Ovary (tissue), 9 donors: ENCODE data around the gene CYGB. TPM values are rescaled to one million over a fixed set of nuclear protein-coding genes. Genes with fewer than 3 reads are reported as not detected.
A peak's percentile ranks its signal among the peaks of the same experiment; 100 is the strongest.
"Not testable (repeated sequence)": the region's sequence is repeated elsewhere in the genome, so short reads cannot be mapped to it uniquely, and the experiment has no call there.

Experiments
- DNase-seq, 5 donors: peaks; one replicate each; pipeline ENCODE4 v3.0.0-alpha.2; 2019 to 2020
- H3K27ac ChIP-seq, 2 donors: fragments of 200-600 bp; one replicate each; pipeline versions ENCODE4 v1.5.1 to v1.8.0; 2019 to 2022
- H3K27me3 ChIP-seq: fragments of 200-600 bp; one replicate; pipeline ENCODE4 v1.8.0; 2022
- H3K36me3 ChIP-seq: fragments of 200-600 bp; sonication (generic); one replicate; pipeline ENCODE4 v1.5.1; 2019
- H3K4me1 ChIP-seq: one replicate; pipeline ENCODE4 v1.8.1; 2013; ENCODE audit warnings: mild to moderate bottlenecking, moderate library complexity; ENCODE audit not compliant: insufficient read depth
- H3K4me3 ChIP-seq: fragments of 200-600 bp; sonication (generic); one replicate; pipeline ENCODE4 v1.5.1; 2017
- H3K9me3 ChIP-seq, 2 donors: fragments of 200-600 bp in 1 of 2; sonication (generic) in 1 of 2; one replicate each; pipeline versions ENCODE4 v1.5.1 to v1.8.1; 2013 to 2019; ENCODE audit warnings: mild to moderate bottlenecking in 1 of 2, moderate library complexity in 1 of 2
- EP300 ChIP-seq: sonication (generic); formaldehyde crosslinking; IDR thresholded peaks from one replicate; pipeline ENCODE4 v1.6.1; 2017; ENCODE audit warnings: antibody characterized with exemption
- POLR2A ChIP-seq: fragments of 450-650 bp; IDR thresholded peaks from one replicate; pipeline ENCODE4 v1.6.1; 2017; ENCODE audit warnings: antibody characterized with exemption, mild to moderate bottlenecking, moderate library complexity
- WGBS, 3 donors: extraction: QIAGEN DNeasy Blood & Tissue Kit in 1 of 3; methylation state at CpG; one replicate each; pipeline versions ENCODE4 v1.1.5 to v1.1.7; 2013 to 2017; 5-methylcytosine and 5-hydroxymethylcytosine counted together
- intact Hi-C, 4 donors: fragments of 100-400 bp; cut with DNase I; formaldehyde crosslinking; loops; one replicate each; pipeline versions ENCODE4 v1.11.0 to v1.15.1; 2022 to 2023
- polyA plus RNA-seq, 2 donors: library from polyadenylated mRNA; stranded (reverse); fragments of 200-250 nt in 1 of 2; fragments of 350-450 nt in 1 of 2; fragmentation: Illumina TruSeq in 1 of 2; extraction: RNeasy Lipid Tissue Mini Kit (QIAGEN cat#74804) in 1 of 2; gene quantifications; one replicate each; pipeline ENCODE4 v1.2.3, GENCODE V29; 2013 to 2014
- total RNA-seq, 7 donors: library from RNA; depleted of rRNA in 2 of 7; stranded (reverse); fragments of >200 nt in 2 of 7; fragmentation: NEBNext Ultra II Directional in 3 of 7; extraction: Animal tissue kit (Norgen Biotek cat#: 25700) in 3 of 7; gene quantifications; one replicate each; pipeline versions ENCODE4 v1.1.0 to v1.2.4, GENCODE V29; 2016 to 2023
- TF ChIP-seq, protein P1 (sequence below), 3 donors: fragments of 450-650 bp in 2 of 3; fragments of 200-600 bp in 1 of 3; IDR thresholded peaks; one replicate each; pipeline versions ENCODE4 v1.5.1 to v1.8.0; 2016 to 2022; ENCODE audit warnings: antibody characterized with exemption in 3 of 3, mild to moderate bottlenecking in 1 of 3
- donor health status: DM: no; HTN: no; CAD: no; lungs with moderate emphysema.
- donor health status: DM: no; HTN: no; CAD: no.
- donor health status: Bipolar disorder and iron deficiency.
- donor health status: DM: yes; HTN: yes; CAD: no.
- donor health status: DM: no; HTN: no; CAD: no.
- donor health status: DM: yes; HTN: yes; CAD: no.

CYGB gene
- total and polyA plus RNA-seq, 9 donors, result 3.9 to 35.7 (median 8.1) TPM

DNA sequence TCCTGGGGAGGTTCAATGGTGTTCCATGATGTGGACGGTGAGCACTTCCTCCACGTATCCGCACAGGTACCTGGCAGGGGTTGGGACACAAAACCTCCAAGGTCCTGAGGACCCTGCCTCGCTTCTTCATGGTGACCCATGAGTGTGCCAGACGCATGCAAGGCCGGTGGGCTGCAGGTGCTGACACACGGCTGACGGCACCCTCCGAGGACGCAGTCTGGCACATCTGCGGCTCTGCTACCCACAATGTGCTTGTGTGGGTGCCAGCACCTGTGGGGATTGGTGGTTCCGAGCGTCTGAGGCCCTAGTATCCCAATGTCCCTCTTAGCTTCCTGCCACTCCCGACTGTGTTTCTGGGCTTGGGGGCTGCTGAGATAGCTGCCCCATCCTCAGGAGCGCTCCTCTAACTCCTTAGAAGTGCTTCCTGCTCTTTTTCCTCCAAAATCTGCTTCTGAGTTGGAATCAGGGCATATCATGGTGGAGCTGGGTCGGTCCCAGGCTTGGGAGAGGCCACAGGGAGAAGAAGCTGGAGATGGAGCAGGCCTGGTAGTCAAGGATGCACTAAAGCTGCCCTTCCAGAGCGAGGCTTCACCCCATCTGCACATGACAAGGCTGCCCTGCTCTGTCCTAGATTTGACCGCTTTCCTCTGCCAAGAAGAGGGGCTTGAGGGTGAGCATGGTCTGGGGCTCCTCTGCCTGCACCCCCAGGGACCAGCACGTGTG, 1.6 kb downstream of the CYGB start:
- Histone ChIP-seq H3K27ac (no peak overlapping the region), H3K4me1 (peaks cover 15% of the 10 kb centered on the region), H3K36me3 (no peaks in the 10 kb centered on the region), H3K27me3 (no peaks in the 10 kb centered on the region), H3K4me3 (no peak overlapping the region), H3K9me3 (no peaks in the 10 kb centered on the region)
- intact Hi-C loops, result loop anchor here in 1 of 4 donors (10.0 kb wide), 1 partner anchor 169 kb away; no protein-coding TSS in a partner anchor
- 78 to 85% (median 80%) methylated on average over 19 of the region's 19 CpGs for WGBS, 3 donors
- no peak for TF ChIP-seq EP300
- no peak for TF ChIP-seq POLR2A
- TF ChIP-seq, protein P1, sequence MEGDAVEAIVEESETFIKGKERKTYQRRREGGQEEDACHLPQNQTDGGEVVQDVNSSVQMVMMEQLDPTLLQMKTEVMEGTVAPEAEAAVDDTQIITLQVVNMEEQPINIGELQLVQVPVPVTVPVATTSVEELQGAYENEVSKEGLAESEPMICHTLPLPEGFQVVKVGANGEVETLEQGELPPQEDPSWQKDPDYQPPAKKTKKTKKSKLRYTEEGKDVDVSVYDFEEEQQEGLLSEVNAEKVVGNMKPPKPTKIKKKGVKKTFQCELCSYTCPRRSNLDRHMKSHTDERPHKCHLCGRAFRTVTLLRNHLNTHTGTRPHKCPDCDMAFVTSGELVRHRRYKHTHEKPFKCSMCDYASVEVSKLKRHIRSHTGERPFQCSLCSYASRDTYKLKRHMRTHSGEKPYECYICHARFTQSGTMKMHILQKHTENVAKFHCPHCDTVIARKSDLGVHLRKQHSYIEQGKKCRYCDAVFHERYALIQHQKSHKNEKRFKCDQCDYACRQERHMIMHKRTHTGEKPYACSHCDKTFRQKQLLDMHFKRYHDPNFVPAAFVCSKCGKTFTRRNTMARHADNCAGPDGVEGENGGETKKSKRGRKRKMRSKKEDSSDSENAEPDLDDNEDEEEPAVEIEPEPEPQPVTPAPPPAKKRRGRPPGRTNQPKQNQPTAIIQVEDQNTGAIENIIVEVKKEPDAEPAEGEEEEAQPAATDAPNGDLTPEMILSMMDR (IDR thresholded peaks at IDR 0.05), result no peak
- no peak for DNase-seq

DNA sequence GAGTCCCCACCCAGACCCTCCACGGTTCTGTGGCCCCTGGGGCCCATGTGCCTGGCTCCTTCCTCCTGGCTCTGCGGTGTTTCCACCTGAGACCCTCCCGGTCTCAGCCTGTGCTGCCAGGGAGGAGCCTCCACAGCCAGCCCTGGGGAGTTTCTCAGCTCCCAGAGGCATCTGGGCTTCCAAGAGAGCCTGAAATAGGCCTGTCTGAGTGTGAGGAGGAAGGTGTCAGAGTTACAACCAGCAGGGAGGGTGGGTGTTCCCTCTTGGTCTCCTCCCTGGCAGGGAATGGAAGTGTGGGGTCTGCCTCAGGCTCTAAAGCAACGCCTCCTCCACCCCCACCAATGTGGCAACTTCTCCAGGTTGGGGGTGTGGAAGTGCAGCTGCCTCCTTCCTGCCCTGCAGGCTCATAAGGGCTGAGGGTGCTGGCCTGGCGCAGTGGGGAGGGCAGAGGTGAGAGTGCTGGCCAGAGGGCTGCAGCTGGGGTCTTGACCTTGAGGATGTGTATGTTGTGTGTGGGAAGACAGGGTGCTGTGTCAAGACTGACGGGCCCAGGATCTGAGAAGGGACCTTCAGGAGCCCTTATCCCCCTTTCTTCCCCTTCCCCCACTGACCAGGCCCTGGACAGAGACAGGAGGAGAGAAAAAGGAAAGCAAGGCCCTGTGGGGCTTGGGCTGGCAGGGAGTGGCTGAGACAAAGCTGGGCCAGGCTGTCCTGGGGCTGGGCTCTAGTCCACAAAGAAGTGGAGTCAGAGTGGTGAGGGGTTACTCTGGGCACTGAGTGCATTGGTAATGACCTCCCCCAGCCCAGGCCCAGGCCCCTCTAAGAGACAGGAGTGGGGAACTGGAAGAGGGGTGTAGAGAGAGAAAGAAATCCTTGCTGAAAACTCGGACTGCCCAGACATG, 2.4 kb downstream of the CYGB start:
- Histone ChIP-seq H3K9me3 (no peaks in the 10 kb centered on the region), H3K4me1 (peaks cover 16% of the 10 kb centered on the region), H3K27ac (peak overlapping the region in 1 of 2 donors; percentile 38), H3K27me3 (no peaks in the 10 kb centered on the region), H3K4me3 (no peak overlapping the region), H3K36me3 (no peaks in the 10 kb centered on the region)
- intact Hi-C loops, result loop anchor here in 1 of 4 donors (10.0 kb wide), 1 partner anchor 170 kb away; no protein-coding TSS in a partner anchor
- 70 to 77% (median 71%) methylated on average over 7 of the region's 7 CpGs for WGBS, 3 donors
- DNase-seq, result no peak
- TF ChIP-seq POLR2A (no peak), EP300 (no peak)
- TF ChIP-seq, protein P1 (IDR thresholded peaks at IDR 0.05), result no peak

DNA sequence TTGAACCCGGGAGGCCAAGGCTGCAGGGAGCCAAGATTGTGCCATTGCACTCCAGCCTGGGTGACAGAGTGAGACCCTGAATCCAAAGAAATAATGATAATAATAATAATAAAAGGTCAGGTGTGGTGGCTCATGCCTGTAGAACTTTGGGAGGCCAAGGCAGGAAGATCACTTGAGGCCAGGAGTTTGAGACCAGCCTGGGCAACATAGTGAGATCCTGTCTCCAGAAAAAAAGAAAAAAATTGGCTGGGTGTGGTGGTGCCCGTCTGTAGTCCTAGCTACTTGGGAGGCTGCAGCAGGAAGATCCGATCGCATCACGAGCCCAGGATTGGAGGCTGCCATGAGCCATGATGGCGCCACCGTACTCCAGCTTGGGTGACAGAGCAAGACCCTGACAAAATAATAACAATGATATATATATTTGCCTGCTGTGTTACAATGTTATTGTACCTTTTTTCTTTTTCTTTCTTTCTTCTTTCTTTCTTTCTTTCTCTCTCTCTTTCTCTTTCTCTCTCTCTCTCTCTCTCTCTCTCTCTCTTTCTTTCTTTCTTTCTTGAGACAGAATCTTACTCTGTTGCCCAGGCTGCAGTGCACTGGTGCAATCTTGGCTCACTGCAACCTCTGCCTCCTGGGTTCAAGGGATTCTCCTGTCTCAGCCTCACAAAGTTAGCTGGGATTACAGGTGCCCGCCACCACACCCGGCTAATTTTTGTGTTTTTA, 3.7 kb downstream of the CYGB start:
- H3K36me3 ChIP-seq, H3K27ac ChIP-seq, H3K4me3 ChIP-seq, DNase-seq, H3K9me3 ChIP-seq, H3K27me3 ChIP-seq: not testable (repeated sequence)
- 93 to 94% (median 94%) methylated on average over 9 of the region's 9 CpGs for WGBS, 3 donors
- H3K4me1 ChIP-seq, result peaks cover 22% of the 10 kb centered on the region
- intact Hi-C loops, result loop anchor here in 1 of 4 donors (10.0 kb wide), 1 partner anchor 171 kb away; no protein-coding TSS in a partner anchor

DNA sequence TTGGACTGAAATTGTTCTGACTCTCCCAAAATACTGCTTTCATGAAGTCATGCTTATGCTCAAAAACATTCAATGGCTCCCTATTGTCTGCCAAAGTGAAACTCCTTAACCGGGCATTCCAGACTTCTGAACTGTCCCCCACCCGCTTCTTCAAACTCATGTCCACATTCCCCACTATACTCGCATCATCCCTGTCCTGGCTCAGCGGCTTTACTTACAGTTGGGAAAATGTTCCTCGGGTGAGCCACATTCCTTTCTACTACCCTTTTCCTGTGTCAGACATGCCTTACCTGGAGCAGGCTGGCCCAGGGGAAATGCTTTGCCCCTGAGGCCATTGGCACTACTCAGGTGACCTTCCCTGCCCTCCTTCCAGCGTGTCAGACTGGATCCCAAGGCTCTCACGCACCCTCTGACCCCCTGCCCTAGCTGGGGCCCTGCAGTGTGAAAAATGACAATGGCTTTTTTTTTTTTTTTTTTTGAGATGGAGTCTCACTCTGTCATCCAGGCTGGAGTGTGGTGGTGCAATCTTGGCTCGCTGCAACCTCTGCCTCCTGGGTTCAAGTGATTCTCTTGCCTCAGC, 5.3 kb downstream of the CYGB start:
- peak overlapping the region in 1 of 2 donors; percentile 91 for H3K27ac ChIP-seq
- no peaks in the 10 kb centered on the region for H3K27me3 ChIP-seq
- no peak overlapping the region for H3K4me3 ChIP-seq
- DNase-seq, result no peak
- no peak for TF ChIP-seq EP300
- peaks cover 30% of the 10 kb centered on the region for H3K4me1 ChIP-seq
- no peaks in the 10 kb centered on the region for H3K9me3 ChIP-seq
- no peaks in the 10 kb centered on the region for H3K36me3 ChIP-seq
- intact Hi-C loops, result loop anchor here in 1 of 4 donors (10.0 kb wide), 1 partner anchor 173 kb away; no protein-coding TSS in a partner anchor
- WGBS, 3 donors, result 92 to 93% (median 93%) methylated on average over 8 of the region's 8 CpGs
